GM12891 (cell line): Measurements from ENCODE around the gene ZNF664.

Experiments
- POLR2A ChIP-seq: IDR thresholded peaks from 2 replicates; pipeline ENCODE4 v1.6.1; 2011; ENCODE audit warnings: low read depth, low read length, control low read depth
- TAF1 ChIP-seq: IDR thresholded peaks from 2 replicates; pipeline ENCODE4 v1.6.1; 2011; ENCODE audit warnings: low read depth, low read length, control low read depth

- TF ChIP-seq POLR2A (no peak), TAF1 (no peak)
Measured at GRCh38 chr12:123996581-123996980, 23.6 kb downstream of the ZNF664 start.
